ENCODE data around the gene CD22.

The CD22 gene

GRCh38 chr19:35295792-35296462 lies 33.1 kb upstream of the CD22 start:
- ChIA-PET CTCF (interaction anchor here (0.6 to 0.7 kb wide), 3 partner anchors 25 to 647 kb away, joined by 3 to 8 read pairs (median 3); no protein-coding TSS in a partner anchor), POLR2A (no interaction called here)
- TF ChIP-seq ZNF549 (tag by site-specific recombination; IDR thresholded peaks at IDR 0.05) (no peak), GLI4 (tag by site-specific recombination; IDR thresholded peaks at IDR 0.05) (no peak), PATZ1 (tag by site-specific recombination; IDR thresholded peaks at IDR 0.05) (peak; percentile 19; the same call in 1 of the 2 replicates), GLIS2 (tag by site-specific recombination; IDR thresholded peaks at IDR 0.05) (peak; percentile 37; the same call in 1 of the 2 replicates), ZBTB17 (tag by site-specific recombination; IDR thresholded peaks at IDR 0.05) (0 out of 2 replicates have a peak, but pooled peaks have one; percentile 12), ZNF600 (tag by site-specific recombination; IDR thresholded peaks at IDR 0.05) (peak; percentile 61), PRDM4 (tag by site-specific recombination; IDR thresholded peaks at IDR 0.05) (no peak), SP7 (tag by site-specific recombination; IDR thresholded peaks at IDR 0.05) (no peak)
- H3K27ac ChIP-seq (ENCODE audit: extremely low read depth, low read depth, low read length), result no peak overlapping the region
- H3K36me3 ChIP-seq (ENCODE audit: control insufficient read depth in 2 of 2, insufficient read depth in 1 of 2, low read length in 2 of 2), result no peaks in the 10 kb centered on the region; a peak in 1 of 3 replicates
- H3K4me1 ChIP-seq (ENCODE audit: control insufficient read depth, insufficient read depth, low read length), result no peaks in the 10 kb centered on the region
- H3K9me3 ChIP-seq (ENCODE audit: control insufficient read depth, insufficient read depth, low read depth, low read length), result no peaks in the 10 kb centered on the region
- H3K4me3 ChIP-seq (ENCODE audit: low read depth, low read length), result no peak overlapping the region

GRCh38 chr19:35296644-35297514 lies 32.1 kb upstream of the CD22 start:
- POLR2A ChIA-PET, result no interaction called here
- CTCF ChIA-PET, result no interaction called here
- no peaks in the 10 kb centered on the region; a peak in 1 of 3 replicates for H3K36me3 ChIP-seq (ENCODE audit: control insufficient read depth in 2 of 2, insufficient read depth in 1 of 2, low read length in 2 of 2)
- H3K9me3 ChIP-seq (ENCODE audit: control insufficient read depth, insufficient read depth, low read depth, low read length), result no peaks in the 10 kb centered on the region
- no peaks in the 10 kb centered on the region for H3K4me1 ChIP-seq (ENCODE audit: control insufficient read depth, insufficient read depth, low read length)
- H3K4me3 ChIP-seq (ENCODE audit: low read depth, low read length), result no peak overlapping the region
- H3K27ac ChIP-seq (ENCODE audit: extremely low read depth, low read depth, low read length), result no peak overlapping the region
- TF ChIP-seq ZNF785 (tag by site-specific recombination; IDR thresholded peaks at IDR 0.05) (peak; percentile 76), ZBTB49 (tag by site-specific recombination; IDR thresholded peaks at IDR 0.05; ENCODE audit: low read depth) (no peak), TSHZ1 (tag by site-specific recombination; IDR thresholded peaks at IDR 0.05; ENCODE audit: borderline replicate concordance) (no peak), ZNF302 (tag by site-specific recombination; IDR thresholded peaks at IDR 0.05; ENCODE audit: low read depth) (0 out of 2 replicates have a peak, but pooled peaks have one; percentile 58), ZSCAN4 (tag by site-specific recombination; IDR thresholded peaks at IDR 0.05) (peak; percentile 23; the same call in 1 of the 2 replicates), ZBTB8A (tag by site-specific recombination; IDR thresholded peaks at IDR 0.05) (no peak), HOXA7 (CRISPR knock-in tag; IDR thresholded peaks at IDR 0.05; ENCODE audit: borderline replicate concordance) (no peak), ZNF362 (tag by site-specific recombination; IDR thresholded peaks at IDR 0.05) (no peak), ZNF776 (tag by site-specific recombination; IDR thresholded peaks at IDR 0.05; ENCODE audit: borderline replicate concordance) (0 out of 2 replicates have a peak, but pooled peaks have one; percentile 54)
